Frontal cortex (tissue), 4 donors: ENCODE results near the gene NKG7. TPM values are rescaled to one million over a fixed set of nuclear protein-coding genes. Genes with fewer than 3 reads are reported as not detected.

ENCODE experiments used
- DNase-seq, 2 donors: peaks; one replicate each; pipeline ENCODE4 v3.0.0; 2012; ENCODE audit warnings: low spot score in 2 of 2
- FAIRE-seq: peaks from 2 replicates; lab custom pipeline; 2012; peaks lifted over from hg19 to GRCh38; lab: Jason Lieb, UNC
- total RNA-seq: library from RNA; depleted of rRNA; stranded (reverse); fragments of >200 nt; gene quantifications from one replicate; pipeline ENCODE4 v1.2.3, GENCODE V29; 2014
- donor health status: control.
- donor health status: control.
- donor health status: control.

NKG7 gene
- total RNA-seq, 1 donor from 2014 or later: not detected

- FAIRE-seq (no peak), DNase-seq (no peak)
Measured at GRCh38 chr19:51392701-51393100, 20.2 kb upstream of the NKG7 start.

GRCh38 chr19:51391073-51391611 is 18.7 kb upstream of the NKG7 start:
- no peak for FAIRE-seq

GRCh38 chr19:51389143-51389542 is 16.7 kb upstream of the NKG7 start:
- no peak for FAIRE-seq
- DNase-seq: peak in 1 of 2 donors; percentile 1

More at GRCh38 chr19:51391073-51391611, 18.7 kb upstream of the NKG7 start:
- no peak for DNase-seq

GRCh38 chr19:51387924-51388389 is 15.5 kb upstream of the NKG7 start, which contains the start of gene LIM2:
TSS of gene LIM2 (minus strand) at chr19:51387974. CDS start at chr19:51387443, 531 bp downstream.
- DNase-seq (no peak), FAIRE-seq (no peak)

GRCh38 chr19:51386882-51387520 is 14.5 kb upstream of the NKG7 start:
- FAIRE-seq (no peak), DNase-seq (peak in 1 of 2 donors; percentile 2)

- no peak for FAIRE-seq
Measured at GRCh38 chr19:51382004-51382403, 9.6 kb upstream of the NKG7 start.

GRCh38 chr19:51380379-51380778 is 7.9 kb upstream of the NKG7 start:
- DNase-seq: no peak

More at GRCh38 chr19:51382004-51382403, 9.6 kb upstream of the NKG7 start:
- DNase-seq: no peak

GRCh38 chr19:51377422-51377821 is 5.0 kb upstream of the NKG7 start:
- no peak for DNase-seq
- no peak for FAIRE-seq

More at GRCh38 chr19:51380379-51380778, 7.9 kb upstream of the NKG7 start:
- FAIRE-seq: no peak

- DNase-seq (no peak), FAIRE-seq (no peak)
Measured at GRCh38 chr19:51375504-51376221, 3.2 kb upstream of the NKG7 start.

GRCh38 chr19:51372021-51372648 is 319 bp downstream of the NKG7 start:
- DNase-seq: no peak
- no peak for FAIRE-seq

GRCh38 chr19:51371186-51371690 is 1.2 kb downstream of the NKG7 start:
- FAIRE-seq (no peak), DNase-seq (no peak)

- FAIRE-seq (no peak), DNase-seq (no peak)
Measured at GRCh38 chr19:51370230-51370629, 2.2 kb downstream of the NKG7 start.

- peak in 1 of 2 donors; percentile 53 for DNase-seq
- no peak for FAIRE-seq
Measured at GRCh38 chr19:51368366-51369282, 3.8 kb downstream of the NKG7 start, which contains the start of gene CLDND2. TSS of gene CLDND2 (minus strand) at chr19:51369003. CDS start at chr19:51368577, 426 bp downstream.

- DNase-seq: peak; percentile 95 to 99
- FAIRE-seq: no peak
Measured at GRCh38 chr19:51367565-51368365, 4.7 kb downstream of the NKG7 start.

- FAIRE-seq (no peak), DNase-seq (no peak)
Measured at GRCh38 chr19:51367255-51367564, 5.2 kb downstream of the NKG7 start.

- no peak for FAIRE-seq
Measured at GRCh38 chr19:51366389-51367254, 5.8 kb downstream of the NKG7 start.

GRCh38 chr19:51365965-51366388 is 6.5 kb downstream of the NKG7 start, which contains the start of gene ETFB:
TSS of gene ETFB (minus strand) at chr19:51366388. CDS start at chr19:51366326, 62 bp downstream.
- FAIRE-seq (no peak), DNase-seq (no peak)

More at GRCh38 chr19:51366389-51367254, 5.8 kb downstream of the NKG7 start:
- DNase-seq: peak; percentile 92 to 96
